Erythroblast (primary cell): ENCODE measurements around the gene PRG3.

Experiments
- GATA1 ChIP-seq: IDR thresholded peaks from 2 replicates; pipeline ENCODE4 v1.6.1; 2011; ENCODE audit warnings: low read depth, mild to moderate bottlenecking, control low read depth, low read length, moderate library complexity
- POLR2A ChIP-seq: IDR thresholded peaks from 2 replicates; pipeline ENCODE4 v1.6.1; 2011; ENCODE audit warnings: mild to moderate bottlenecking, low read length

DNA sequence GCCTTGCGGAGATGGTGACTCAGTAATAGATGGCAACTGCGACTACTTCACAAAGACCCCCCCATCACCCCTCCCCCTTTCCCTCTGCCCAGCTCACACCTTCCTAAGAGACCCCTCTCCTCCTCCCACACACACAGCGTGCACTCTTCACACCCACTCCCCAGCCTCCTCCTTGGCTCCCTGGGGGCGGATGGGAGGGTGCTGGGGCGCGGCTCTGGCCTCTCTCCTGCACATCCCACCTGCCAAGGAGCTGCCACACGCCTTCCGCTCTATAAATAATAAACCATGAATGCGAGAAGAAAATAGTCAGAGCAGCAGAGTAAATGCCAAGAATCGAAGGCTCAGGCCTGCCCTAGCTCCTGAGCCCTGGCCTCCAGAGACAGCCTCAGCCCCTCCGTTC lies 38.2 kb downstream of the PRG3 start:
- TF ChIP-seq POLR2A: no peak
- TF ChIP-seq GATA1: no peak
